A673 (cell line): Measurements from ENCODE around the gene DEAF1. TPM values are rescaled to one million over a fixed set of nuclear protein-coding genes. Genes with fewer than 3 reads are reported as not detected.

Source experiments
- BruUV-seq: library from RNA; stranded (reverse); fragments of 400-500 nt; replicated peaks from 2 replicates; lab custom pipeline; 2021; lab: Mats Ljungman, UMichigan
- CTCF ChIA-PET: fragments of 300-600 bp; sonication (Branson Sonifier 250); formaldehyde crosslinking; loops from one replicate; lab custom pipeline; 2022; ENCODE audit warnings: antibody characterized with exemption; lab: Charles Lee
- POLR2A ChIA-PET: fragments of 300-600 bp; sonication (Branson Sonifier 250); formaldehyde crosslinking; loops from one replicate; lab custom pipeline; 2022; ENCODE audit warnings: antibody characterized with exemption; ENCODE audit not compliant: low non-redundant PET; lab: Charles Lee
- DNase-seq: peaks from one replicate; pipeline ENCODE4 v3.0.0-alpha.2; 2015; ENCODE audit warnings: low spot score
- H3K27ac ChIP-seq: fragments of 200-600 bp; sonication (generic); 2 replicates; pipeline ENCODE4 v1.5.1; 2016; ENCODE audit warnings: mixed run types, low read depth, mild to moderate bottlenecking, mixed read lengths, antibody characterized with exemption, low read length; ENCODE audit not compliant: poor library complexity, severe bottlenecking
- H3K27me3 ChIP-seq: fragments of 200-600 bp; sonication (generic); replicated peaks from 2 replicates; pipeline ENCODE4 v1.6.1; 2017; ENCODE audit warnings: mixed run types, low read depth, mild to moderate bottlenecking, mixed read lengths, antibody characterized with exemption, low read length; ENCODE audit not compliant: insufficient read depth, poor library complexity
- H3K36me3 ChIP-seq: fragments of 200-600 bp; sonication (generic); 2 replicates; pipeline ENCODE4 v1.6.1; 2016; ENCODE audit warnings: mixed run types, mild to moderate bottlenecking, mixed read lengths, antibody characterized with exemption, low read length; ENCODE audit not compliant: insufficient read depth, poor library complexity, severe bottlenecking
- H3K4me1 ChIP-seq: fragments of 200-600 bp; sonication (generic); 2 replicates; pipeline ENCODE4 v1.6.1; 2017; ENCODE audit warnings: mixed run types, mild to moderate bottlenecking, mixed read lengths, antibody characterized with exemption, low read length; ENCODE audit not compliant: insufficient read depth, poor library complexity, severe bottlenecking
- H3K4me3 ChIP-seq: fragments of 200-600 bp; sonication (generic); 2 replicates; pipeline ENCODE4 v1.5.1; 2016; ENCODE audit warnings: low read depth, mixed run types, mild to moderate bottlenecking, mixed read lengths, low read length; ENCODE audit not compliant: poor library complexity, severe bottlenecking
- H3K9me3 ChIP-seq: fragments of 200-600 bp; sonication (generic); 2 replicates; pipeline ENCODE4 v1.6.1; 2016; ENCODE audit warnings: mixed run types, low read depth, mild to moderate bottlenecking, mixed read lengths, antibody characterized with exemption, low read length; ENCODE audit not compliant: poor library complexity, severe bottlenecking
- EZH2 ChIP-seq: fragments of 200-600 bp; sonication (generic); IDR thresholded peaks from 2 replicates; pipeline ENCODE4 v1.6.1; 2017; ENCODE audit warnings: borderline replicate concordance, low read depth, mild to moderate bottlenecking, mixed read lengths, antibody characterized with exemption, low read length; ENCODE audit not compliant: poor library complexity, severe bottlenecking
- intact Hi-C: fragments of 100-400 bp; cut with micrococcal nuclease; formaldehyde crosslinking; loops from one replicate; pipeline ENCODE4 v1.10.0; 2022; ENCODE audit not compliant: unreplicated experiment
- total RNA-seq: library from RNA; stranded (reverse); gene quantifications from 2 replicates; pipeline ENCODE4 v1.2.3, GENCODE V29; 2021
- TF ChIP-seq, protein P1 (sequence below): fragments of 300-800, 200-600 bp; sonication (generic); conservative IDR thresholded peaks from 2 replicates; pipeline ENCODE4 v1.5.1; 2017; ENCODE audit warnings: low read depth, mild to moderate bottlenecking, antibody characterized with exemption, low read length, moderate library complexity, mixed read lengths

Gene DEAF1
- total RNA-seq, 1 experiment from 2014 or later = 56.7 TPM

DNA sequence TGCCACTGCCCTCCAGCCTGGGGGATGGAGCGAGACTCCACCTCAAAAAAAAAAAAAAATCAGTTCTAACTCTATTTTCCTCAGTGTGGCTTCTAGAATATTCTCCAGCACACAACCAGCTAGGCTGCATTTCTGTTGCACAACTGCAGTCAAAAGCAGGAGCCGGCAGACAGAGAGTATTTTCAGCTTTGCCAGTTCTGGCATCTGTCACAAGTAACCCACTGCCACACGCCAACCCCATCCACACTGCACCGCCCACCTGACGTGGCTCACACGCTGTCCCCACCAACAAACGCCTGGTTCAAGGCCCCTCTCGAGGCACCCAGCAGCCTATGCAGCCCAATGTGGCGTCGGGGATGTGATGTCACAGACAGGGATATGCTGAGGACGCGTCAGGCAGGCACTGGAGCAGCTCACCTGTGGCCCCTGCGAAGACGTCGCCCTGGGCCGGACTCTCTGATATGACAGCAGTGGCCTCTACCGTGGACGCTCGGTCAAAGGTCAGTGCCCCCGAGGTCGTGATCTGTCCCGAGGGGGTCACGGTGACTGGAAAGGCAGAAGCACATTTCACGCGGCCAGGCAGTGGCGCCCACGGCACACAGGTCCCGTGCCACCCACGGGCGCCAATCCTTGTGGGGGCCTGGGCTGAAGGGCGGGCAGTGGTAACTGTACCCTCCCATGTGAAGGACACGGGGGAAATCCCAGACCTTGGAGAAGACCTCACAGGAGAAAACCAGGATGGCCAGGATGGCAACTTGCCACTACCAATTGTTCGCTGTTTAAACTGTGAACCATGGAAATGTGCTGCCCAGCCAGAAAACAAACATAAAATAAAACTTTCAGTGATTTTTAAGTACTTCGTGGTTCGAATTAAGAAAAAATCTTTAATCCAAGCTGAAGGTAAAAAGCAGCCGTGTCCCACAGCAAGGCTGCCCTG lies 15.5 kb downstream of the DEAF1 start:
- Histone ChIP-seq H3K9me3 (no peaks in the 10 kb centered on the region), H3K4me3 (no peak overlapping the region), H3K27ac (no peak overlapping the region), H3K36me3 (peaks cover 29% of the 10 kb centered on the region), H3K4me1 (no peaks in the 10 kb centered on the region), H3K27me3 (no peaks in the 10 kb centered on the region)
- TF ChIP-seq EZH2 = no peak
- TF ChIP-seq, protein P1, sequence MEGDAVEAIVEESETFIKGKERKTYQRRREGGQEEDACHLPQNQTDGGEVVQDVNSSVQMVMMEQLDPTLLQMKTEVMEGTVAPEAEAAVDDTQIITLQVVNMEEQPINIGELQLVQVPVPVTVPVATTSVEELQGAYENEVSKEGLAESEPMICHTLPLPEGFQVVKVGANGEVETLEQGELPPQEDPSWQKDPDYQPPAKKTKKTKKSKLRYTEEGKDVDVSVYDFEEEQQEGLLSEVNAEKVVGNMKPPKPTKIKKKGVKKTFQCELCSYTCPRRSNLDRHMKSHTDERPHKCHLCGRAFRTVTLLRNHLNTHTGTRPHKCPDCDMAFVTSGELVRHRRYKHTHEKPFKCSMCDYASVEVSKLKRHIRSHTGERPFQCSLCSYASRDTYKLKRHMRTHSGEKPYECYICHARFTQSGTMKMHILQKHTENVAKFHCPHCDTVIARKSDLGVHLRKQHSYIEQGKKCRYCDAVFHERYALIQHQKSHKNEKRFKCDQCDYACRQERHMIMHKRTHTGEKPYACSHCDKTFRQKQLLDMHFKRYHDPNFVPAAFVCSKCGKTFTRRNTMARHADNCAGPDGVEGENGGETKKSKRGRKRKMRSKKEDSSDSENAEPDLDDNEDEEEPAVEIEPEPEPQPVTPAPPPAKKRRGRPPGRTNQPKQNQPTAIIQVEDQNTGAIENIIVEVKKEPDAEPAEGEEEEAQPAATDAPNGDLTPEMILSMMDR = no peak
- CTCF ChIA-PET = no interaction called here
- intact Hi-C loops = no loop called here
- POLR2A ChIA-PET = interaction anchor here (0.6 kb wide), 1 partner anchor 37 kb away, joined by 3 read pairs; no protein-coding TSS in a partner anchor
- no TSS peak for BruUV-seq
- no peak for DNase-seq

DNA sequence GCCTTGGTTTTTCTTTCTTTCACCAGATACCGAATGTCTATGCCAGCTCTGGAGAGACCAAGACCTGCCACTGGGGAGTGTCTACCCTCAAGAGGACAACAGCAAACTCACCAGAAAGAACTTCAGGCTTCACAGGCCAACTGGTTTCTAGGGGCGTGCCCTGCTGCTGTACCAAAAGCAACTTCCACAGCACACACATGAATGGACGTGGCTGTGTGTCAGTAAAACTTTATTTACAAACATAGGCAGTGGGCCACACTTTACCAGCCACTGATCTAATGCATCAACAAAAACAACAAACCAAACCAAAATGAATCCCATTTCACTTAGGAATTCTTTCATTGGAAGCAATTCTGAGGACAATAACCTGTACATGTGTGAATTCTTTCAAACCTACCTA lies 16.7 kb downstream of the DEAF1 start:
- TF ChIP-seq, protein P1 = no peak
- TF ChIP-seq EZH2 = no peak
- CTCF ChIA-PET = no interaction called here
- intact Hi-C loops = no loop called here
- Histone ChIP-seq H3K4me1 (no peaks in the 10 kb centered on the region), H3K27ac (no peak overlapping the region), H3K36me3 (peaks cover 28% of the 10 kb centered on the region), H3K27me3 (no peaks in the 10 kb centered on the region), H3K4me3 (no peak overlapping the region), H3K9me3 (no peaks in the 10 kb centered on the region)
- BruUV-seq = no TSS peak
- POLR2A ChIA-PET = no interaction called here
- no peak for DNase-seq

DNA sequence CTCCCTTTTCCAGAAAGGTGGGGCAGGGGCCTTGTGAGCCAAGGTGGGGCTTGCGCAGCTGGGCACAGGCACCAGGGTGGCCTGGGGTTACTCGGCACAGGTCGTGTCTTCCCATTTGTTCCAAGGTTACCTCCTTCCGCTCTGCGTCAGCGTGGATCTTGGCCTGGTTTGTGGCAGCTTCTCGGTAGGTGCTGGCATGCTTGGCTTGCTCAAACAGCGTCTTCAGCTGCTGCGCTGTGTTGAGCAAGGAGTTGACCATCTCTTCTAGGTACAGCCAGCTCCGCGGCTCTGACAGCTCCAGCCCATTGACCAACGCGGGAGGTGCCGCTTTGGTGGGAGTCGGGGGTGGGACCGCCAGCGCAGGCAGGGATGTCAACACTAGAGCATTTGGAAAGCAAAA lies 20.6 kb downstream of the DEAF1 start:
- no peaks in the 10 kb centered on the region for H3K9me3 ChIP-seq
- H3K27me3 ChIP-seq = no peaks in the 10 kb centered on the region
- H3K36me3 ChIP-seq = peaks cover 23% of the 10 kb centered on the region
- intact Hi-C loops = no loop called here
- H3K27ac ChIP-seq = no peak overlapping the region
- TF ChIP-seq EZH2 = no peak
- TF ChIP-seq, protein P1 = no peak
- H3K4me3 ChIP-seq = no peak overlapping the region
- CTCF ChIA-PET = no interaction called here
- POLR2A ChIA-PET = interaction anchor here (0.5 kb wide), 1 partner anchor 75 kb away, joined by 4 read pairs; no protein-coding TSS in a partner anchor
- H3K4me1 ChIP-seq = no peaks in the 10 kb centered on the region
- no peak for DNase-seq
- BruUV-seq = no TSS peak
